Occipital lobe (tissue), 2 donors: ENCODE results near the gene CHD3. TPM values are rescaled to one million over a fixed set of nuclear protein-coding genes. Genes with fewer than 3 reads are reported as not detected.

Experiments
- small RNA-seq: library from RNA; depleted of rRNA; stranded (forward); fragments of <200 nt; gene quantifications from one replicate; pipeline ENCODE3, GENCODE V24; 2014
- total RNA-seq: library from RNA; depleted of rRNA; stranded (reverse); fragments of >200 nt; gene quantifications from one replicate; pipeline ENCODE4 v1.2.3, GENCODE V29; 2014

The CHD3 gene
- total RNA-seq, 1 donor from 2014 or later, result 337 TPM

Small RNA genes within 50 kb of the gene (small RNA-seq; reads per million reads assigned to genes)
- gene SCARNA21, result 354 reads per million, percentile 97 among the genes with 10 or more reads in this experiment

Other genes starting within 250 kb of the CHD3 start
- 5.0 TPM for gene ATP1B2, start 237.9 kb upstream of the CHD3 start, total RNA-seq
- 9.4 TPM for gene TP53, start 201.3 kb upstream of the CHD3 start, total RNA-seq
- 9.5 TPM for gene WRAP53, start 200.3 kb upstream of the CHD3 start, total RNA-seq
- gene EFNB3, start 183.6 kb upstream of the CHD3 start, total RNA-seq, result 13.7 TPM
- gene DNAH2, start 171.0 kb upstream of the CHD3 start, total RNA-seq, result 0.62 TPM
- 16.4 TPM for gene KDM6B, start 54.6 kb upstream of the CHD3 start, total RNA-seq
- gene TMEM88, start 33.7 kb upstream of the CHD3 start, total RNA-seq, result 1.2 TPM
- gene NAA38, start 31.2 kb upstream of the CHD3 start, total RNA-seq, result 20.1 TPM
- 14.2 TPM for gene CYB5D1, start 30.8 kb upstream of the CHD3 start, total RNA-seq
- 7.3 TPM for gene RNF227, start 27.5 kb downstream of the CHD3 start, total RNA-seq
- gene KCNAB3, start 41.1 kb downstream of the CHD3 start, total RNA-seq, result 2.7 TPM
- 22.3 TPM for gene TRAPPC1, start 43.2 kb downstream of the CHD3 start, total RNA-seq
- 23.4 TPM for gene CNTROB, start 43.4 kb downstream of the CHD3 start, total RNA-seq
- gene GUCY2D, start 113.8 kb downstream of the CHD3 start, total RNA-seq, result 0.16 TPM
- 0.16 TPM for gene ALOX15B, start 150.3 kb downstream of the CHD3 start, total RNA-seq
- 1.4 TPM for gene ALOX12B, start 198.9 kb downstream of the CHD3 start, total RNA-seq
- gene ALOXE3, start 229.7 kb downstream of the CHD3 start, total RNA-seq, result 0.47 TPM
- gene HES7, start 235.3 kb downstream of the CHD3 start, total RNA-seq, result 0.31 TPM